HG02610 (cell line): ENCODE results near the gene HAO1.
A peak's percentile ranks its signal among the peaks of the same experiment; 100 is the strongest.

Experiments used
- ATAC-seq: cut with Tn5 transposase; IDR thresholded peaks from one replicate; pipeline ENCODE4 v1.9.1; 2021; ENCODE audit warnings: mild to moderate bottlenecking, moderate library complexity; ENCODE audit not compliant: unreplicated experiment

HAO1 gene

GRCh38 chr20:7930343-7930742 lies 9.9 kb downstream of the HAO1 start:
- no peak for ATAC-seq

GRCh38 chr20:7926767-7927166 lies 13.5 kb downstream of the HAO1 start:
- no peak for ATAC-seq

- ATAC-seq: no peak
Observed at GRCh38 chr20:7926323-7926722, 13.9 kb downstream of the HAO1 start.

GRCh38 chr20:7924692-7925091 lies 15.6 kb downstream of the HAO1 start:
- ATAC-seq: peak; percentile 58

GRCh38 chr20:7916648-7917047 lies 23.6 kb downstream of the HAO1 start:
- ATAC-seq: no peak

- ATAC-seq: no peak
Observed at GRCh38 chr20:7912551-7912950, 27.7 kb downstream of the HAO1 start.

- ATAC-seq: no peak
Observed at GRCh38 chr20:7911586-7912330, 28.5 kb downstream of the HAO1 start.

GRCh38 chr20:7908905-7909304 lies 31.4 kb downstream of the HAO1 start:
- ATAC-seq: no peak

GRCh38 chr20:7903429-7903828 lies 36.8 kb downstream of the HAO1 start:
- ATAC-seq: no peak

GRCh38 chr20:7902879-7903278 lies 37.4 kb downstream of the HAO1 start:
- no peak for ATAC-seq

GRCh38 chr20:7897781-7898364 lies 42.4 kb downstream of the HAO1 start:
- no peak for ATAC-seq

GRCh38 chr20:7893014-7893730 lies 47.1 kb downstream of the HAO1 start:
- ATAC-seq: no peak

GRCh38 chr20:7891705-7892104 lies 48.6 kb downstream of the HAO1 start:
- no peak for ATAC-seq

GRCh38 chr20:7889736-7890135 lies 50.5 kb downstream of the HAO1 start:
- ATAC-seq: no peak

- no peak for ATAC-seq
Observed at GRCh38 chr20:7883741-7884140, 56.5 kb downstream of the HAO1 start.

GRCh38 chr20:7883309-7883708 lies 56.9 kb downstream of the HAO1 start:
- ATAC-seq: no peak

- ATAC-seq: no peak
Observed at GRCh38 chr20:7882076-7882475, 58.2 kb downstream of the HAO1 start.

- ATAC-seq: no peak
Observed at GRCh38 chr20:7881551-7881950, 58.7 kb downstream of the HAO1 start.

- ATAC-seq: no peak
Observed at GRCh38 chr20:7879883-7880282, 60.4 kb downstream of the HAO1 start.

- no peak for ATAC-seq
Observed at GRCh38 chr20:7868108-7868507, 72.2 kb downstream of the HAO1 start.

GRCh38 chr20:7866285-7866684 lies 74.0 kb downstream of the HAO1 start:
- ATAC-seq: no peak

- ATAC-seq: peak; percentile 61
Observed at GRCh38 chr20:7859356-7859802, 80.9 kb downstream of the HAO1 start.
